Panc1 (cell line): Measurements from ENCODE around the gene TERF2IP. TPM values are rescaled to one million over a fixed set of nuclear protein-coding genes. Genes with fewer than 3 reads are reported as not detected.

Experiments used
- ATAC-seq: fragments of 200-7000 bp; cut with Tn5 transposase; 2 replicates; pipeline ENCODE4 v1.9.1; 2020; ENCODE audit warnings: mild to moderate bottlenecking, moderate library complexity
- BruUV-seq: library from RNA; stranded (reverse); fragments of 400-500 nt; replicated peaks from 2 replicates; lab custom pipeline; 2021; lab: Mats Ljungman, UMichigan
- CTCF ChIA-PET: fragments of 300-600 bp; sonication (Branson Sonifier 250); formaldehyde crosslinking; loops from one replicate; lab custom pipeline; 2022; ENCODE audit warnings: antibody characterized with exemption; lab: Charles Lee
- POLR2A ChIA-PET: fragments of 300-600 bp; sonication (Branson Sonifier 250); formaldehyde crosslinking; loops from one replicate; lab custom pipeline; 2022; ENCODE audit warnings: antibody characterized with exemption; lab: Charles Lee
- DNase-seq: peaks from one replicate; pipeline ENCODE4 v3.0.0-alpha.2; 2010; ENCODE audit warnings: low read depth, low spot score
- H3K27ac ChIP-seq: 2 replicates; pipeline ENCODE4 v1.5.1; 2011; ENCODE audit warnings: mild to moderate bottlenecking, low read length, inconsistent platforms
- H3K27me3 ChIP-seq: fragments of 200-500 bp; sonication (Bioruptor generic); 2 replicates; pipeline ENCODE4 v1.6.0; 2014; ENCODE audit warnings: low read length, inconsistent platforms; ENCODE audit not compliant: control insufficient read depth, insufficient read depth
- H3K36me3 ChIP-seq: fragments of 200-500 bp; sonication (Bioruptor generic); 2 replicates; pipeline ENCODE4 v1.5.1; 2014; ENCODE audit warnings: inconsistent platforms, mild to moderate bottlenecking, low read length, moderate library complexity; ENCODE audit not compliant: control insufficient read depth, insufficient read depth
- H3K4me1 ChIP-seq: 2 replicates; pipeline ENCODE4 v1.5.1; 2011; ENCODE audit warnings: inconsistent platforms, mild to moderate bottlenecking, low read length, moderate library complexity; ENCODE audit not compliant: control insufficient read depth, insufficient read depth
- H3K4me3 ChIP-seq, 2 experiments: 2 replicates each; pipeline ENCODE4 v1.5.1; 2011 to 2012; ENCODE audit warnings: low read depth in 2 of 2, low read length in 2 of 2, mild to moderate bottlenecking in 2 of 2, inconsistent platforms in 1 of 2, moderate library complexity in 1 of 2
- H3K9me3 ChIP-seq: fragments of 200-500 bp; sonication (Bioruptor generic); 2 replicates; pipeline ENCODE4 v1.5.1; 2014; ENCODE audit warnings: low read depth, mild to moderate bottlenecking, inconsistent platforms, low read length, moderate library complexity; ENCODE audit not compliant: control insufficient read depth, insufficient read depth
- POLR2AphosphoS5 ChIP-seq: IDR thresholded peaks from 2 replicates; pipeline ENCODE4 v1.6.1; 2012; ENCODE audit warnings: mild to moderate bottlenecking, low read depth, low read length, moderate library complexity
- SIN3A ChIP-seq: IDR thresholded peaks from 2 replicates; pipeline ENCODE4 v1.6.1; 2012; ENCODE audit warnings: low read depth, mild to moderate bottlenecking, low read length, moderate library complexity, borderline replicate concordance; ENCODE audit not compliant: insufficient read depth
- TCF7L2 ChIP-seq: IDR thresholded peaks from 2 replicates; pipeline ENCODE4 v1.6.1; 2011; ENCODE audit warnings: mild to moderate bottlenecking, low read depth, low read length, inconsistent platforms
- in situ Hi-C: cut with HindIII; loops from 2 replicates; pipeline ENCODE4 v1.10.0; 2016; ENCODE audit warnings: low sequenced_read_pairs, low pct_unique_long_range_greater_than_20kb
- intact Hi-C: fragments of 100-400 bp; cut with micrococcal nuclease; formaldehyde crosslinking; loops from one replicate; pipeline ENCODE4 v1.10.0; 2022; ENCODE audit not compliant: unreplicated experiment
- total RNA-seq: library from RNA; stranded (reverse); gene quantifications from one replicate; pipeline ENCODE4 v1.2.1, GENCODE V29; 2021; ENCODE audit not compliant: unreplicated experiment
- TF ChIP-seq, protein P1 (sequence below): fragments of 450-650 bp; IDR thresholded peaks from 2 replicates; pipeline ENCODE4 v1.5.1; 2017; ENCODE audit warnings: mild to moderate bottlenecking
- TF ChIP-seq, protein P2 (sequence below), 2 experiments: IDR thresholded peaks; 2 replicates each; pipeline ENCODE4 v1.6.1; 2011 to 2012; ENCODE audit warnings: low read depth in 2 of 2, control low read depth in 1 of 2, low read length in 1 of 2, mild to moderate bottlenecking in 1 of 2, moderate library complexity in 1 of 2; ENCODE audit not compliant: insufficient read depth in 1 of 2

TERF2IP gene
- total RNA-seq, 1 experiment from 2014 or later, result 23.3 TPM

DNA sequence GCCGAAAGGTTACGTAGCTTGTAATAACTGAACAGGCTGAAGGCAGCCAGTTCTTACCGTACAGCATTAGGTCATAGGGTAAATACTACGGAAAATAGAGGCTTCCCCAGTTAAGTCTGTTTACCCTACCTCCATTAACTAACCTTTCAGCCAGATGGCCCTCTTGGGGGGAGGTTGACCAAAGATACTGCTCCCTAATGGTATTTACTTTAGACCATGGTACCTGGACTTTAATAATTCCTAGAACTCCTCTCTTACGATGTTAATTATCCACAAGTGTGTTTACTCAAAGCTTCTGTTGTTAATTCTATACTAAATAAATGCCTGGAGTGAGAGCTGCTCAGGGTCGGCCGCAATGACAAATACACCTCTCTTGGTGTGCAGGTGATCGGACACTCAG, 14.7 kb upstream of the TERF2IP start:
- Histone ChIP-seq H3K4me3 (no peak overlapping the region), H3K27me3 (no peaks in the 10 kb centered on the region), H3K27ac (no peak overlapping the region), H3K36me3 (peaks cover 32% of the 10 kb centered on the region), H3K9me3 (no peaks in the 10 kb centered on the region), H3K4me1 (no peaks in the 10 kb centered on the region)
- no TSS peak for BruUV-seq
- intact Hi-C loops, result no loop called here
- in situ Hi-C loops, result no loop called here
- DNase-seq (no peak), ATAC-seq (no peak)
- CTCF ChIA-PET, result no interaction called here
- TF ChIP-seq TCF7L2 (no peak), POLR2AphosphoS5 (no peak), SIN3A (no peak)
- TF ChIP-seq, protein P1, sequence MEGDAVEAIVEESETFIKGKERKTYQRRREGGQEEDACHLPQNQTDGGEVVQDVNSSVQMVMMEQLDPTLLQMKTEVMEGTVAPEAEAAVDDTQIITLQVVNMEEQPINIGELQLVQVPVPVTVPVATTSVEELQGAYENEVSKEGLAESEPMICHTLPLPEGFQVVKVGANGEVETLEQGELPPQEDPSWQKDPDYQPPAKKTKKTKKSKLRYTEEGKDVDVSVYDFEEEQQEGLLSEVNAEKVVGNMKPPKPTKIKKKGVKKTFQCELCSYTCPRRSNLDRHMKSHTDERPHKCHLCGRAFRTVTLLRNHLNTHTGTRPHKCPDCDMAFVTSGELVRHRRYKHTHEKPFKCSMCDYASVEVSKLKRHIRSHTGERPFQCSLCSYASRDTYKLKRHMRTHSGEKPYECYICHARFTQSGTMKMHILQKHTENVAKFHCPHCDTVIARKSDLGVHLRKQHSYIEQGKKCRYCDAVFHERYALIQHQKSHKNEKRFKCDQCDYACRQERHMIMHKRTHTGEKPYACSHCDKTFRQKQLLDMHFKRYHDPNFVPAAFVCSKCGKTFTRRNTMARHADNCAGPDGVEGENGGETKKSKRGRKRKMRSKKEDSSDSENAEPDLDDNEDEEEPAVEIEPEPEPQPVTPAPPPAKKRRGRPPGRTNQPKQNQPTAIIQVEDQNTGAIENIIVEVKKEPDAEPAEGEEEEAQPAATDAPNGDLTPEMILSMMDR, result no peak
- TF ChIP-seq, protein P2, sequence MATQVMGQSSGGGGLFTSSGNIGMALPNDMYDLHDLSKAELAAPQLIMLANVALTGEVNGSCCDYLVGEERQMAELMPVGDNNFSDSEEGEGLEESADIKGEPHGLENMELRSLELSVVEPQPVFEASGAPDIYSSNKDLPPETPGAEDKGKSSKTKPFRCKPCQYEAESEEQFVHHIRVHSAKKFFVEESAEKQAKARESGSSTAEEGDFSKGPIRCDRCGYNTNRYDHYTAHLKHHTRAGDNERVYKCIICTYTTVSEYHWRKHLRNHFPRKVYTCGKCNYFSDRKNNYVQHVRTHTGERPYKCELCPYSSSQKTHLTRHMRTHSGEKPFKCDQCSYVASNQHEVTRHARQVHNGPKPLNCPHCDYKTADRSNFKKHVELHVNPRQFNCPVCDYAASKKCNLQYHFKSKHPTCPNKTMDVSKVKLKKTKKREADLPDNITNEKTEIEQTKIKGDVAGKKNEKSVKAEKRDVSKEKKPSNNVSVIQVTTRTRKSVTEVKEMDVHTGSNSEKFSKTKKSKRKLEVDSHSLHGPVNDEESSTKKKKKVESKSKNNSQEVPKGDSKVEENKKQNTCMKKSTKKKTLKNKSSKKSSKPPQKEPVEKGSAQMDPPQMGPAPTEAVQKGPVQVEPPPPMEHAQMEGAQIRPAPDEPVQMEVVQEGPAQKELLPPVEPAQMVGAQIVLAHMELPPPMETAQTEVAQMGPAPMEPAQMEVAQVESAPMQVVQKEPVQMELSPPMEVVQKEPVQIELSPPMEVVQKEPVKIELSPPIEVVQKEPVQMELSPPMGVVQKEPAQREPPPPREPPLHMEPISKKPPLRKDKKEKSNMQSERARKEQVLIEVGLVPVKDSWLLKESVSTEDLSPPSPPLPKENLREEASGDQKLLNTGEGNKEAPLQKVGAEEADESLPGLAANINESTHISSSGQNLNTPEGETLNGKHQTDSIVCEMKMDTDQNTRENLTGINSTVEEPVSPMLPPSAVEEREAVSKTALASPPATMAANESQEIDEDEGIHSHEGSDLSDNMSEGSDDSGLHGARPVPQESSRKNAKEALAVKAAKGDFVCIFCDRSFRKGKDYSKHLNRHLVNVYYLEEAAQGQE (IDR thresholded peaks at IDR 0.05; ENCODE audit: insufficient read depth in 1 of 2, low read depth in 2 of 2, low read length in 1 of 2), result no peak
- POLR2A ChIA-PET, result no interaction called here

DNA sequence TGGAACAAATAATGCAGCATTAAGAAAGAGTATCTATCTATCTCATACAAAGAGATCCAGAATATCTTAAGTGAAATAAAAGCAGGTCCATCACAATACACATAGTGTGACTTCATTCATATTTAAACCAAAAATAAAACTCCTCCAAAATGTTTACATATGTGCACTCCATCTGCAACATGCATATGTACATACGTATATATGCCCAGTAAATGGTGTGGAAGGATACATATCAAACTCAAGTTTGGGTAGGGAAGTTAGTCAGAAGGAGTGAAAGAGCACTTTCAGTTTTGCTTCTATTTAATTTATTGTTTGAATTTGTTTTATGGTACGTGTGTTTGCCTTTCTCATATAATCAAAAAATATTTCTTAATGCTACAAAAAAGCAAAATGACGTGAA, 12.5 kb upstream of the TERF2IP start:
- DNase-seq, result no peak
- no peak overlapping the region for H3K4me3 ChIP-seq
- TF ChIP-seq TCF7L2 (no peak), SIN3A (no peak), POLR2AphosphoS5 (no peak)
- TF ChIP-seq, protein P1, result no peak
- TF ChIP-seq, protein P2 (IDR thresholded peaks at IDR 0.05; ENCODE audit: insufficient read depth in 1 of 2, low read depth in 2 of 2, low read length in 1 of 2), result no peak
- no peak overlapping the region for H3K27ac ChIP-seq
- no peak for ATAC-seq
- no peaks in the 10 kb centered on the region for H3K4me1 ChIP-seq
- intact Hi-C loops (no loop called here), in situ Hi-C loops (no loop called here)
- BruUV-seq, result no TSS peak
- ChIA-PET CTCF (no interaction called here), POLR2A (no interaction called here)
- no peaks in the 10 kb centered on the region for H3K27me3 ChIP-seq
- H3K9me3 ChIP-seq, result no peaks in the 10 kb centered on the region
- peaks cover 38% of the 10 kb centered on the region for H3K36me3 ChIP-seq
